NCI-H1694 (cell line): ENCODE data around the gene FLT3.

ENCODE experiments used
- DNase-seq: peaks from one replicate; lab custom pipeline; 2025; lab: John Stamatoyannopoulos, UW

The FLT3 gene

DNA sequence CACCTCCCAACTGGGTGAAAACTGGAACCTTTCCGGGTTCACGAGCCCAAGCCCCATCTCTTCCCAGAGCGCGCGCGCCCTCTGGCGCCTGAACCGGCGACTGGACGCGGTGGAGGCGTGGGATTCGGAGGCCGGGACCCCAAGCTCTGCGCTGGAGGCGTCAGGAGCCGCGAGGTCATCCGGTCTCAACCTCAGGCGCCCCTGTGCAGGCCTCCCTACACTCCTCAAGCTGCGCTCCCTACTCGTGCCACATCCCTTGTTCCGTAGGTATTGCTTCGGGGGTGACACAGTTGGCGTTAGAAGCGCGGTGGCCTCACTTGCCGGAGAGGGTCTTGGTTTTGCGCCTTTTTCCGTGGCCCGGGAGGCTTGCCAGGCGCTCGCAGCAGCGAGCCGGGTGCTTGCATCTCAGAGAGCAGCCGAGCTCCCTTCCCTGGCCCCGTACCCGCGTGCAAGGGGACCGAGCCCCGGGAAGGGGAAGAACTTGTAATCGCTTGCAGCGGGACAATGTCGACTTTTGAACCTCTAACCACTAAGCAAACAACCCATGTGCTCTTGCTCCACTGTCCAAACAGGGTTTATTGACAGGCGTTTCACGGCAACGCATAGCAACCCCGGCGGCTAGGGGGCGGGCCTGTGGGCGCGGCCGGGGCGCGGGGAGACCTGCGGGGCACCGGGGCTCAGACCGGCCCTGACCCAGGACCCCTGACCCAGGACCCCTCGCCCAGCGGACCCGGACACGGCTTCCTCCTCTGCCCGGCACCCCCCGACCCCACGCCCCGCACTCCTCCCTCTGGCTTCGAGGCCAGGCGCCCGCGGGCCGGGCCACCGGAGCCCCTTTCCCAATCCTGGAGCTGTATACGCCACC, 139.8 kb downstream of the FLT3 start:
- peak; percentile 17 for DNase-seq

DNA sequence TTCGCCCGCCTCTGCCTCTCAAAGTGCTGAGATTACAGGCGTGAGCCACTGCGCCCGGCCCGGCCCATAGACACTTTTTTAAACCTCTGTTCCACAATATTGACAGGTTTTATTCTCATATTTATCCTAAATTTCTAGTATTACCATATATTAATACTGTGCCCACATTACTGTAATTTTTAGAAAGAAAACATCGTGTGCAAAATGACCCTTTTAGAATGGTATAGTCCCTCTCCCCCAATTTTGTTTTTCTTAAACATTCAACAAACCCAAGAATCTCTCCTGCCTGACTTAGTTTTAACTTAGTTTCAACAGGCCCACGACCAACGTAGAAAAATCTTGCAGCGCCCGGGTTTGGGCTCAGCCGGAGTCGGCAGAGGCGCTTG, 140.4 kb downstream of the FLT3 start:
- no peak for DNase-seq

DNA sequence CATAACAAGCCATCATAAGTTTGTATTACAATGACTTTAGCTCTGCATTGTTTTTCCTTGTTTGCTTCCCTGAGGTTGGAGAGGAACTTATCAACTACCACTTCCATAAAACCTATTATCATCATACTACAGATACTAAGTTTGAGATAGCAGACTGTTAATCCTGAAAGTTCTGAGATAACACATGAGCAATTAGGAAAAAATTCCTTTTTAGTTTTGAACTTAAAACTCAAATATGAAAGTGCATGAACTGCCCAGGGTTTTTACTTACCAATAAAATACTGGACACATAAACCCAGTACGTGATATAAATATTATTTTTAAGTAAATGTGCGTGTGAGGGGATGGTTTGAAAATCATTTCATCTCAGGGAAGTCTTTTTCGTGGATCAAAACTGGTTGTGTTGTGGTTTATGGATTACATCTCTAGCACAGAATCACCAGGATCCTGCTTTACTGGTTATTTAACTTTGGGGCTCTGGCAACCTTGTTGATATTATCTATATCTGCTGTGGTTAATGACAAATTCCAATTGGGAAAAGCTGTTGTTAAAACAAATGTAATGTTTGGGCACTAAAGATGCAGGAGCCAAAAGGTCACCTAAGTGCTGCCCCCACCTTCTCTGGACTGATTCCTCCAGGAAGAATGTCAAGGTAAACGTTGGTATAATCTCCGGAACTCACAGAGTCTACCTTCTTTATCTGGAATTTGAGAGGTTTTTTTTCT, 143.6 kb downstream of the FLT3 start:
- no peak for DNase-seq

DNA sequence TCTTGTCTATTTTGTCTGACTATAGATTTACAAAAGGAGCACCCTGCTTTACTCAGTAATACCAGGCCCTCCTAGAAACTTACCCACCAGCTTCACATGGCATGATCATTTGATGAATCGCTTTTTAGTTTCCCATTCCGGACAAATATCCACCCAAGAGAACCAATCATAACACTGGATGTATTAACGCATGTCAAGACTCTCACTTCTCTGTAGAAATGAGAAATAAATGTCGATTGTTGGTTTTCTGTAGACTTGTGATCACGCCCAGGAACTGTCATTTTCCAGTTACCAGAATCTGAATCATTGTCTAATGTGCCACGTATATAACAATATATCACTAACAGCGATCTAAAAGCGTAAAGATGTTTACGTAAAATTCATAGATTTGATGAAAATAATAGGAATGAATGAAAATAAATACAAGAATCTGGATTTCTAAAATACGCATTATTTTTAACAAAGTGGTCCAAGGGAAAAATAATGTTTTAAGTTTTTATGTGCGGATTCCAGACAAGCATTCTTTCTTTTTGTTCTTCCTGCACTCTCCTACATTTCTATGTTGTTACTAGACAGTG, 145.3 kb downstream of the FLT3 start:
- DNase-seq, result no peak

DNA sequence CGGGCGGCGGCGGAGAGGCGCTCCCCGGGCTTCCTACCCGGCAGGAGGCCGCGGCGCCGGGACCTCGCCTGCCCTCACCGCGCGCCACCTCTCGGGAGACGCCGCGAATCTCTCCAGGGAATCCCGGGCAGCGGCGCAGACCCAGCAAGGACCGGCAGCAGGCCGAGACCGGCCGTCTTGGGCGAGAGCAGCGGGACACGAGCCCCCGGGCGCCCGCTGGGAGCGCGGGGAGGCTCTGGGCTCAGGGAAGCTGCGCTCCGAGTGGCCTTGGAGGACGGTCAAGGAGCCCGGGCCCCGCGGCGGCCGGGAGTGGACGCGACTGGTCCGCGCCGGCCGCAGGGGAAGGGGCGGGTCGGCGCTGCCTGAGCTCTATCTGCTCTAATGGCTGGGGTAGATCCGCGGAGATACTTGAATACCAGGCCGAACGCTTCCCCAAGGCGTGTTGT, 145.9 kb downstream of the FLT3 start:
- no peak for DNase-seq

DNA sequence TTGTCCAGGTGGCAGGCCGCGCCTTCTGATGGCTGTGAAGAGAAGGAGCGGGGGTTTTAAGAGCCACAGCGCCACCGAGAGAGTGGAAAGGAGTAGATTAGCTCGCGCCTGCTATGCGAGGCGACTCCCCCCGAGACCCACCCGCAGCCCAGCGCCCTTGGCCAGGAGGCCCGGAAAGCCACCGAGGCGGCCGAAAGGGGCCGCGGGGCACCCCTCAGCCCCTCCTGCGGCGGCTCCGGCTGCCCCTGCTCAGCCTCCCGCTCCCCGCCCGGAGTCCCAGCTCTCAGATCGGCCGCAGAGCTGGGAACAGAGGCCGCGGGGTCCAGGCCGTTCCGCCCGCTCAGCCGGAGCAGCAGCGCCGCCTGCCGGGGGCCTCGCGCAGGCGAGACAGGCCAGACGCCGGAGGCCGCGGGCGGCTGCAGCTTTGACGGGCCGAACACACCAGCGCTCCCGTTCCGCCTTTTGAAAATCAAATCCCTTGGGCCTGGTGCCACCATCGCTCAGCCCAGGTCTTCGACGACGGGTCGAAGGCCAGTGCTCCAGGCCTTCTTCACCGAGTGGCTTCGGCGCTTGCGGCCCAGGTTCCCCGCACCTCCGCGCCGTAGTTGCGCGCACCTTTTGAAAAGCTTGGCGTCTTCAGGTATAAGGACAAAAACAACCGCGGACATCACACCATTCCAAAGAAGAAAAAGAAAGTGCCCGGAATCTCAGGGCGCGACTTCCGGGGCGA, 146.5 kb downstream of the FLT3 start:
- peak; percentile 3 for DNase-seq
